Measurements from ENCODE around the gene KCNK7.

The KCNK7 gene

DNA sequence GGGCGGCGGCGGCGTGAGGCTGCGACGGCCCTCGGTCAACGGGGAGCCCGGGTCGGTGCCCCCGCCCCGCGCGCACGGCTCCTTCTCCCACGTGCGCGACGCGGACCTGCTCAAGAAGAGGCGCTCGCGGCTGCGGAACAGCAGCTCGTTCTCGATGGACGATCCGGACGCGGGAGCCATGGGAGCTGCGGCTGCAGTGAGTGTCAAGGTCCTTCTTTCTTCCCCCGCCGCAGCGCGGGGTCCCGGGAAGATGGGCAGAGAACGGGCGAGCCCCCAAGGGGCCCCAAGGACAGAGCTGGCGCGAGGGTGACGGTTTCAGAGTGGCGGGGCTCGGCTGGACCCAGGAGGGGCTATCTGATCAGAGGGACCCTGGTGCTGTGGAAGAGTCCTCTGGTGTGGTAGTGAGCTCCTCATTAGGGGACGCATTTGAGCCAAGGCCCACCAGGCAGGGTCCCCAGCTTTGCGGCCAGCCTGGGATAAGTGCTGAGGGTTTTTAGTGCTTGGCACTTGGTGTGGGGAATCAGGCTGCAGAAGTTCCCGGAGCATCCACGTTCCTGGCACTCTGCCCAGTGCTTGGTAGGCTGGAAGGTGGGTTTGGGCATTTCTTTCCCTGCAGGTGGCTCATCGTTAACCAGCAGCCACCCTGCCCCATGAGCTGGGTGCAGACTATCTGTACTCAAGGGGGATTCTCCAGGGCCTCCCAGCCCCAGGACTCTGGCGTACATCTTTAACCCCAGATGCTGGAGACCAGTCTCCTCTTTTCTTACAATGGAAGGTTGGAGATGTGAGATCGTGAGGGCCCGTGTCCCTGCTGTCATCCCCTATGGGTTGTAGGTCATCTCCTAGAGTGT lies 10.0 kb downstream of the KCNK7 start:
- no peak for DNase-seq

DNA sequence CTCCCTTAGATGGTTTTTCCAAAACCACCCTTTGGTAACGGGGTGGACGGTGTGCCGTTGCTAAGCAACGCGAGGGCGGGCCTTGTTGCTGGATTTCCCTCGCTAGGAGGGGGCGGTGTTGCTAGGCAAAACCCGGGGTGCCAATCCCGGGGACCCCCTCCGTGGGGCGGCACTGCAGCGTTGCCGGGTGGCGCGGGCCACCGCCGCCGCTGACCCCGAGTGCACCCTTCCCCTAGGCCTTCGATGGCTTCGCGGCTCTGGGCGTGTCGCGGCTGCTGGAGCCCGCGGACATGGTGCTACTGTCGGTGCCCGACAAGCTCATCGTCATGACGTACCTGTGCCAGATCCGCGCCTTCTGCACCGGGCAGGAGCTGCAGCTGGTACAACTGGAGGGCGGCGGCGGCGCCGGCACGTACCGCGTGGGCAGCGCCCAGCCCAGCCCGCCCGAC lies 10.9 kb downstream of the KCNK7 start:
- DNase-seq = no peak

- DNase-seq = no peak
Measured at GRCh38 chr11:65584106-65584505, 11.5 kb downstream of the KCNK7 start.

- no peak for DNase-seq
Measured at GRCh38 chr11:65583589-65583988, 12.0 kb downstream of the KCNK7 start.

DNA sequence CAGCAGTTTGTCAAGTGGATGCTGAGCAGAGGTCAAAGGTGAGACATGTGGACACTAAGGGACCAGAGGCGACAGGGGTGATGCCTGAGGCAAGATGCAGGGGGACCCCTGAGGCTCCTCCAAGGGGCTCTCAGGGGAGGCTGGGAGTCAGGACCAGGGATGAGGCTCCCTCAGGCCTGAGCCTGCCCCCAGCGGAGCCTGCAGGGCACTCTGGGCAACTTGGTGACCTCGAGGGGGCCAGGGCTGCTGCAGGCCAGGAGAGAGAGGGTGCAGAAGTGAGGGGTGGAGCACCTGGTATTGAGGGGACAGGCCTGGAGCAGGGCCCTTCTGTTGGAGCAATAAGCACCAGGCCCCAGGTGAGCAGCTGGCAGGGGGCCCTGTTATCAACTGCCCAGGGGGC lies 13.7 kb downstream of the KCNK7 start:
- DNase-seq = no peak

DNA sequence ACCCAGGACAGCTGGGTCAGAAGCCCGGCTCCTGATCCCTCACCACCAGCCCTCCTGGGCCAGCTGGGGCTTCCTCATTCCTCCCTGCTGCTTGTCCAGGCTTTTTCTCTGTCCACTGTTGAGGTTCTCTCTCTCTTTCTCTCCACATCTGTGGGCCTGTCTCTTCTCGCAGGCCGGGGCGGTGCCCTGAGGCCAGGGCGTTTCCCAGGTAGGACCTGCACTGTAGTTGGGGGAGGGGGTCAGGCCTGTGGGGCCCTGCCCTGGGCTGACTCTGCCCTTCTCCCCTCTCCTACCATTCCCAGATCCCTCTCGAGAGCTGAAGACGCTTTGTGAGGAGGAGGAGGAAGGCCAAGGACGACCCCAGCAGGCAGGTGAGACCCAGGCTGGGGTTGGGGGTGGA lies 14.8 kb downstream of the KCNK7 start:
- DNase-seq = no peak

- DNase-seq = no peak
Measured at GRCh38 chr11:65580031-65580692, 15.4 kb downstream of the KCNK7 start.

DNA sequence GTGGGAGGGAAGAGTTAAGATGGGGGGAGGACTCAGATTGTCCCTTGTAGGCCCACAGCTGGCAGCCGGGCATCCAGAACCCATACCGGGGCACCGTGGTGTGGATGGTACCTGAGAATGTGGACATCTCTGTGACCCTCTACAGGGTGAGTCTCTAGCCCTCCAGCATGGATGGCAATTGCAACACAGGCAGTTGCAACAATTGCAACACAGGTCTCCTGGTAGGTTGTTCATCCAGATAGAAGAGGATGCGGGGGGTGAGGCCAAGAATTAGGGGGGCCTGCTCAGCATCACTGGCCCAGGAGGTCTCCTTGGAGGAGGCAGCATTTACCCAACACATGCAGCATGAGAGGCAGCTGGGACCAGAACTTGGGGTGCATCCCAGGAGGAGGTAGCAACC lies 16.3 kb downstream of the KCNK7 start:
- no peak for DNase-seq

DNA sequence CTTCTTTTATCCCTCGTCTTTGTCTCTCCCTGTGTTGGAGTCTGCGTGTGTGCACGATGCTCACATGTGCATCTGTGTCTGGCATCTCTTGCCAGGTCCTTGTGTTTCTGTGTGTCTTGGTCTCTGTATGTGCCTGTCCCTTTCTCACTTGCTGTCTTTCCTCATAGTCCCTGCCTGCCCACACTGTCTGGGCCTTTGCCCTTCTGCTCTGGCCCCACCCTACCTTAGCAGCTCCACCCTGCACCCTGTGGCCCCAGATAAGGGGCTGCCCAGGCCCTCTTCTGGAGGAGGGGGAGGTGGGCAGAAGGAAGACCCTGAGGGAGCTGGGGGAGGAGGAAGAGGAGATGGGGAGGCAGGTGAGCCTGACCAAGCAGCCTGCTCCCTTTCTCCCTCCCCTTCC lies 16.9 kb downstream of the KCNK7 start:
- no peak for DNase-seq

DNA sequence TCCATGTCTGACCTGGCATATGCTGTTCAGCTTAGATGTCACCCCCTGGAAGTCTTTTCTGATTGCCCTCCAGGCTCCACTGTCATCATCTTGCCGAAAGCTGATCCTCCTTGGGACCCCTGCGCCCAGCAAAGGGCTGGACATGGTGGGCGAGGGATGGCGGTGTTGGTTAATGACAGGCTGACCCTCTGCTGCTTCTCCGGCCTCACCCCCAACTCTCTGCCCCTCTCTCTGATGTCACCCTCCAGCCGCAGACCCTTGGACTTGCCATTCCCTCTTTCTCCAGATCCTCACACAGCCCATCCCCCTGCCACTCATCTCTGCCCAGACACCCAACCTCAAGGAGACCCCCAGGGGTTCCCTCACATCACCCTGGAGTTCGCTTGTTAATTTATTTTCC lies 17.5 kb downstream of the KCNK7 start:
- no peak for DNase-seq

DNA sequence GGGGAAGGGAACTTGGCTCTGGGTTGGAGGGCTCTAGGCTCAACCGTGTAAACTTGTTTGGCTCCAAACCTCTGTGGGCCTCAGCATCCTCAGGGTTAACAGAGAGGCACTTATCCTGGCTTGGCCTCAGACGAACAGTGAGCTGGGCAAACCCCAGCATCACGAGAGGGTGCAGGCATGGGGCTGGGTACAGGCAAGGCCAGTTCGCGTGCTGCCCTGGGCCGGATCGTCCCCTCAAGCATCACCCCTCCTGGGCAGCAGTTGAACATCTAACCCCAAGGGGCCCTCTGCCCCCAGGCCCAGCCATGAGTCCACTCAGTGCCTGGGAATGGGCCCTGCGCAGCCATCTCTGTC lies 17.9 kb downstream of the KCNK7 start:
- no peak for DNase-seq

- DNase-seq = no peak
Measured at GRCh38 chr11:65576867-65577755, 18.5 kb downstream of the KCNK7 start.

GRCh38 chr11:65576232-65576866 lies 19.3 kb downstream of the KCNK7 start:
- no peak for DNase-seq

DNA sequence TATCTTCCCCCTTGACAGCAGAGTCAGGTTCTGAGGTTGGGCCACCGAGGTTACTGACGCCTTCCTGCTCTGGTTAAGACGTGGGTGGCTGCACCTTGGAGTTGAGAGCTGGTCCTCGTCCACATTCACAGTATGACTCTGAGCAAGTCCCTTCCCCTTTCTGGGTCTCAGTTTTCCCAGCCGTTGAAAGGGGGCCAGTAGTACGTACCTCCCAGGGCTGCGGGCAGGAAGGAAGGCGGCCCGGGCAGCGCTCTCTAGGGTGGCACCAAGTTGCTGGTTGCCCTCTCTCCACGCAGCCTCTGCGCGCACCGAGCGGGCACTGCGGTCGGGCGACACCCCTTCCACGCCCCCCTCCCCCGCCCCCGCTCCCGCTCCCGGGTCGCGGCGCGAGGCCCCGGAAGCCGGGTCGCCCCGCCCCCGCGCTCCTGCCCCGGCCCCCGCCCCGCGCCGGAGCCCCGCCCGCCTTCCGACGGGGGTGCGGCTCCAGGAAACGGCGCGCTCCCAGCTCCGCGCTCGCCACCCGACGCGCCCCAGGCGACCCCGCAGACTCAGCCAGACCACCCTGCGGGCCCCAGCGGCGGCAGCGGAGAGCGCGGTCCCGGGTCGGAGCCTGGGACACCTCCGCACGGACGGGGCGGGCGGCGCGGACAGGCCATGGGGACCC lies 19.9 kb downstream of the KCNK7 start, which contains the start of gene EHBP1L1:
TSS of gene EHBP1L1 (plus strand) at position 486 of the 664 bp plus-strand sequence. CDS start 250 bp downstream, outside the sequence.
- DNase-seq = peak; percentile 37 to 72 (median 54)

DNA sequence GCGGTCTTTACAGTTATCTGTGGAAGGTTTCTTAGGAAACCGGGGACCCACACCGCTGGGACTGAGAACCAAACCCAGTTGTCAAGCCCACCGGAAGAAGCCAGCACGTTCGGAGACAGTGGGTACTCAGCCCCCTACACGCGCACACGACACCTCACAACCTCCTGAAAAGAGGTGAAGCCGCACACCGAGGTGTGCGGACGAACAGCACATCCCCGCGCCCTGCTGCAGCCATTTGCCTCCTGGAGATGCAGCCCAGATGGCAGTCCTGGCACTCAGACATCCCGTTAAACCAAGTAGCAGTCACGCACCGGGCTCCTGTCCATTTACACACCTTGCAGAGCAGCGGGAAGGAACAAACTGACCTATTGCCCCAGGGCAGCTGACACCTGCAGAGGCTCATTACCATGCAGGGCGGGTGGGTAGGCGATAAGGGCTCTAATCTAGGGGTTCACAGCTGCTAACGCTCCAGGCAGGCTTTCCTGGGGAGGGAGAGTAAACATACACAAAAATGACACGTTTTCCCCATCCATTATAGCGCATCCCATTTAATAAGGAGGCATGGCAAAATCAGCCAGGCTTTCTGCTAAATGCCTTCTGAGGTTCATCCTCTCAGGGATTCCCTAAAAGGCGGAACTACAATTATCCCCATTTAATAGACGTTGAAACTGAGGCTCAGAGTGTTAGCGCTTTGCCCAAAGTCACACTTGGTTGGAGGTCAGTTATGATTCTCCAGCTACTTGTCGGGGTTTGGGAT lies 20.6 kb downstream of the KCNK7 start:
- no peak for DNase-seq

DNA sequence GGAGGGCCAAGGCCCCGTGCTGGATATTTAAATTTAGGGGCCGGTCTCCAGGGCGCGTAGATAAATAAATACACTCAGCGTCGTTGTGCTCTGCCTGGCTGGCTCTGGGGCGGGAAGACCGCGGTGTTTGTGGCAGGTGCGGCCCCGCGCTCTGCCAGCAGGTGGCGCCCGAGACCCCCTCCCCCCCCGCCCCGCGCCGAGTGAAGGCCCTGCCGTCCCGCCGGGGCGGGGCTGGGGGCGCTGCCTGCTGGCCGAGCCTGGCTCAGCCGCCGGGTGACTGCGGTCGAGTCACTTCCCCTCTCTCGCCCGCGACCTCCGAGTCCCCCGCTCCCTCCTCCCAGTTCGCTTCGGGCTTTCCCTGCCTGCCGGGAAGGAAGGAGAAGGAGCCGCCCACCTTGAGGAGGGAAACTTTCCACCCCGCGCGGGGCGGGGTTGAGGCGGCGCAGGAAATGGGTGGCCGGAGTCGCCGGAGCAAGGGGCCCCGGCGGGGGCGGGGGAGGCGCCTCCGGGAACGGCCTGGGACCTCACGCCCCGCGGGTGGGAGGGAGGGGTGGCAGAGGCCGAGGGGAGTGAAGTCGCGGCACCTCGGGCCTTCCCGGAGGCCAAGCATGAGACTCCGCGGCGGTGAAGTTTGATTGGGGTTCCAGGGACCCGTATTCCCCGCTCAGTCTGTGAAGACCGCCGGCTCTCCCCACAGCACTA lies 21.3 kb downstream of the KCNK7 start:
- DNase-seq = peak; percentile 72 to 82 (median 78)

DNA sequence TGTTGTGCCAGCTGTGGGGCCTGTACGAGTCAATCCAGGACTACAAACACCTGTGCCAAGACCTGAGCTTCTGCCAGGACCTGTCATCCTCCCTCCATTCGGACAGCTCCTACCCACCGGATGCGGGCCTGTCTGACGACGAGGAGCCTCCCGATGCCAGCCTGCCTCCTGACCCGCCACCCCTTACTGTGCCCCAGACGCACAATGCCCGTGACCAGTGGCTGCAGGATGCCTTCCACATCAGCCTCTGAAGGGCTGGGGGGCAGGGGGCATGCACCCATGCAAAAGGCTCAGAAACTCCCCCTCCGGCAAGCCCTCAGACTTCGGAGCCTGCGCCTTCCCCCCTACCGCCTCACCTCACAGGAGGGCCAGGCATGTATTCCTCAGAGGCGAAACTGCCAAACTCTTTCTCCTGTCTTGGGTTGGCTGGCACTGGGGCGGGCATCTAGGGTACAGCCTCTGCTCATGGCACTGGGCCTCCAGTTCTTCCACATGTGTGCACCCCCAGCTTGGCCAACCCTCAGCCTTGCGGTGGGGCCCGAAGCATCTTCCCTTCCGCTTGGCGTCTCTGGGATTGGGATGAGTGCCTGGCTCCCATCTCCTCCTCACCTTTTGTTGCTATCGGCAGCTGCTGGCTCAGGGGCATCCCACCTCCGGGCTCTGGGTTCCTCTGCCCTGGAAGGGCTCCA lies 22.1 kb downstream of the KCNK7 start:
- DNase-seq = no peak

DNA sequence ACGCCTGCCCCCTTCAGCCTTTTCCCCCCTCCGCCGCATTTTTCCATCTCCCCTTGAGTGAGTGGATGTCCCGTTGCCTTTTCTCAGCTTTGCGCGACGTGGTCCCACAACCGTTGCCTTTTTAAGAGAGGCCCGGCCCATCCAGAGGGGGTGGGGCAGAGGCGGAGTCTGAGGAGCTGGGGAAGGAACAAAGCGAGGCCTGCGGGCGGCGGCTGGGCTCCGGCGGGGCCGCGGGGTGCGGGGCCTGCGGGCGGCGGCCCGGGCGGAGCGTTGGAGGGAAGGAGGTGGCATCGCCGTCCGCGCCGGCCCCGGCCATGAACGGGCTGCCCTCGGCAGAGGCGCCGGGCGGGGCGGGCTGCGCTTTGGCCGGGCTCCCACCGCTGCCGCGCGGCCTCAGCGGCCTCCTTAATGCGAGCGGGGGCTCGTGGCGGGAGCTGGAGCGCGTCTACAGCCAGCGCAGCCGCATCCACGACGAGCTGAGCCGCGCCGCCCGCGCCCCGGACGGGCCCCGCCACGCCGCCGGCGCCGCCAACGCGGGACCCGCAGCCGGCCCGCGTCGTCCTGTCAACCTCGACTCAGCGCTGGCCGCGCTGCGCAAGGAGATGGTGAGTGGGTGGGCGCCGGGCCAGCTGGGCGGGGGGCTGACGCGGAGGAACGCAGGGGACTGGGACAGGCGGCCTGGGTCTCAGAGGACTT lies 23.1 kb downstream of the KCNK7 start, which contains the start of gene FAM89B:
TSS of gene FAM89B (plus strand) at position 183 of the 696 bp plus-strand sequence. CDS start at position 315, 132 bp downstream.
- DNase-seq = peak; percentile 55 to 76 (median 72)

- no peak for DNase-seq
Measured at GRCh38 chr11:65571940-65572339, 23.7 kb downstream of the KCNK7 start.
